Ishikawa (cell line): Measurements from ENCODE around the gene EXT2.

Experiments used
- CEBPB ChIP-seq: IDR thresholded peaks from 2 replicates; pipeline ENCODE4 v1.6.1; 2012
- CREB1 ChIP-seq: IDR thresholded peaks from 2 replicates; pipeline ENCODE4 v1.6.1; 2012; ENCODE audit warnings: low read depth
- EGR1 ChIP-seq: IDR thresholded peaks from 2 replicates; pipeline ENCODE4 v1.6.1; 2012
- EP300 ChIP-seq: IDR thresholded peaks from 2 replicates; pipeline ENCODE4 v1.6.1; 2012; ENCODE audit warnings: borderline replicate concordance
- FOXM1 ChIP-seq: IDR thresholded peaks from 2 replicates; pipeline ENCODE4 v1.6.1; 2012; ENCODE audit warnings: low read depth, borderline replicate concordance
- NFIC ChIP-seq: IDR thresholded peaks from 2 replicates; pipeline ENCODE4 v1.6.1; 2012
- RAD21 ChIP-seq: IDR thresholded peaks from 2 replicates; pipeline ENCODE4 v1.6.1; 2012; ENCODE audit warnings: low read depth
- TAF1 ChIP-seq: IDR thresholded peaks from 2 replicates; pipeline ENCODE4 v1.6.1; 2012; ENCODE audit warnings: low read depth, mild to moderate bottlenecking
- TCF12 ChIP-seq: IDR thresholded peaks from 2 replicates; pipeline ENCODE4 v1.6.1; 2012; ENCODE audit warnings: low read depth
- TEAD4 ChIP-seq: IDR thresholded peaks from 2 replicates; pipeline ENCODE4 v1.6.1; 2012
- YY1 ChIP-seq: IDR thresholded peaks from 2 replicates; pipeline ENCODE4 v1.6.1; 2012; ENCODE audit warnings: low read depth
- ZBTB7A ChIP-seq: IDR thresholded peaks from 2 replicates; pipeline ENCODE4 v1.6.1; 2012; ENCODE audit warnings: low read depth
- TF ChIP-seq, protein P1 (sequence below): IDR thresholded peaks from 2 replicates; pipeline ENCODE4 v1.6.1; 2012
- TF ChIP-seq, protein P2 (sequence below): IDR thresholded peaks from 2 replicates; pipeline ENCODE4 v1.6.1; 2012
- TF ChIP-seq, protein P3 (sequence below): IDR thresholded peaks from 2 replicates; pipeline ENCODE4 v1.6.1; 2012; ENCODE audit warnings: low read depth, mild to moderate bottlenecking

EXT2 gene

DNA sequence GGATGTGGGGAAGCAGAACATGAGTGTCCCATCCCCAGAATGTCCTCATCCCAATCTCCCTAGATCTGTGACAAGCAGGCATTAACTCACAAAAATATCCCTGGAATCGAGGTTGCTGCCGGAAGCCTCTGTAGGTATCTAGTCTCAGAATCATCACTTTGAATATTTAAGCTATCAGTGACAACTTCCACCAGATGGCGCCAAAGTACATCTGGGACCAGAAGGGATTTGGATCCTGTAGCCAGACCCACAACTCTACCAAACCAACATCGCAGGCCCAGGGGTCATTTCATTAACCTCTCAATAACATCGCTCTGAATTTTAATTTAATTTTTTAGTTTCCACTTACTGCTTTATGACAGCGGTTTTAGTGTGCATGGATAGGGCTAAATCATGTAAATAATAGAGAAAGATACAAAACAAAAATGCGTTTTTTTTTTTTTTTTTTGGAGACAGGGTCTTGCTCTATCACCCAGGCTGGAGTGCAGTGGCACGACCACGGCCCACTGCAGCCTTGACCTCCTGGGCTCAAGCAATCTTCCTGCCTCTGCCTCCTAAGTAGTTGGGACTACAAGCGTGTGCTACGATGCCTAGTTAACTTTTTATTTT is 1.1 kb upstream of the EXT2 start:
- TF ChIP-seq CEBPB (no peak), RAD21 (peak; percentile 62)

DNA sequence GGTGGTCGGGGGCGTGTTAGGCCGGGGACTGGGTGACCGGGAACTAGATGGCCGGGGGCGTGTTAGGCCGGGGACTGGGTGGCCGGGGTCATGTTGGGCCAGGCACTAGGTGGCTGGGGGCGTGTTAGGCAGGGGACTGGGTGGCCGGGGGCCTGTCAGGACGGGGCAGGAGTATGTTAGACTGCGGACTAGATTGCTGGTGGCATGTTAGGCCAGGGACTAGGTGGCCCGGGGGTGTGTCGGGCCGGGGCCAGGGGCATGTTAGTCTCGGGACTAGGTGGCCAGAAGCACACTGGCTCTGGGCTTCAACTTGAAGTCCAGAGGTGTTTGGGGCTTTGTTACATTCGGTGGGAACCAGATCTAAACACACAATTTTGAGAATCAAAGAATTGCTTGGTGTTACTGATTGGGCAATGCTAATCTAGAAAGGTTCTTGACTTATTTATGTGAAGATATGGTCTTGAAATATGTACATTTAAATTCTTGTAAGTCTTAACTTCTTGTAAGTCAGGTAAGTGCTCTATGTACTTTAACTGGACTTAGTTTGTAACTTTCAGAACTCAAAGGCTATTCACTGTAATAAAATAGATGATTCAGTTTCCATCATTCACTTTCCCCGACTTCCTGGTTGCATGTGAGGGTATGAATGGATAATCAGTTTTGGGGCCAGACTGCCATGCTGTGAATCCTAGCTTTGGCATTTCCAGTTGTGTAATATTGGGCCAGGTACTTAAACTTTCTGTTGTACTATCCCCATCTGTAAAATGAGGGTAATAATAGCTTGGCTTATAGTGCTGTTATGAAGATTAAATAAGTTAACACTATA is 1.1 kb downstream of the EXT2 start:
- TF ChIP-seq, protein P1, sequence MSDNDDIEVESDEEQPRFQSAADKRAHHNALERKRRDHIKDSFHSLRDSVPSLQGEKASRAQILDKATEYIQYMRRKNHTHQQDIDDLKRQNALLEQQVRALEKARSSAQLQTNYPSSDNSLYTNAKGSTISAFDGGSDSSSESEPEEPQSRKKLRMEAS, result no peak
- TF ChIP-seq ZBTB7A, result 0 out of 2 replicates have a peak, but pooled peaks have one; percentile 67

DNA sequence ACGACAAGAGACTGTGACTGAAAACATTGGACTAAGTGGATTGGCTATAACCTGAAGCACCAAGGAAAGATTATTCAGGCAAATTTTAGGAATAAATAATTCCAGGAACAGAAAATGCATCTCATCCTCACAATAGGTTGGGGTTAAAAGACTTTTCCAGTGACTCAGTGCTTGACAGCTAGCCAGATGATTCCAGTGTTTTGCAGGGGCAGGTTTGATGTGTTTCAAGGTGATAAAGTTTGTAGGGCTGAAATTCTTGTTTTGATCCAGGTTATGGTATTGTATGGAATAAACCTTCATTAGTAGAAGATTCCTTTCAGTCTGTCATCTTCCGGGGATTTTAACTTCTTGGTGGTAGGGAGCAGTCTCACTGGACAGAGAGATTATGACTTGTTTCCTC is 2.3 kb downstream of the EXT2 start:
- TF ChIP-seq TAF1, result no peak
- TF ChIP-seq FOXM1, result no peak
- TF ChIP-seq YY1, result no peak
- TF ChIP-seq RAD21, result no peak
- no peak for TF ChIP-seq TCF12
- TF ChIP-seq EP300, result no peak
- TF ChIP-seq, protein P1, result no peak
- no peak for TF ChIP-seq ZBTB7A
- no peak for TF ChIP-seq EGR1
- TF ChIP-seq, protein P2, sequence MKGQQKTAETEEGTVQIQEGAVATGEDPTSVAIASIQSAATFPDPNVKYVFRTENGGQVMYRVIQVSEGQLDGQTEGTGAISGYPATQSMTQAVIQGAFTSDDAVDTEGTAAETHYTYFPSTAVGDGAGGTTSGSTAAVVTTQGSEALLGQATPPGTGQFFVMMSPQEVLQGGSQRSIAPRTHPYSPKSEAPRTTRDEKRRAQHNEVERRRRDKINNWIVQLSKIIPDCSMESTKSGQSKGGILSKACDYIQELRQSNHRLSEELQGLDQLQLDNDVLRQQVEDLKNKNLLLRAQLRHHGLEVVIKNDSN, result no peak
- no peak for TF ChIP-seq CREB1
- TF ChIP-seq TEAD4, result no peak
- no peak for TF ChIP-seq CEBPB
- TF ChIP-seq NFIC, result no peak
- TF ChIP-seq, protein P3, sequence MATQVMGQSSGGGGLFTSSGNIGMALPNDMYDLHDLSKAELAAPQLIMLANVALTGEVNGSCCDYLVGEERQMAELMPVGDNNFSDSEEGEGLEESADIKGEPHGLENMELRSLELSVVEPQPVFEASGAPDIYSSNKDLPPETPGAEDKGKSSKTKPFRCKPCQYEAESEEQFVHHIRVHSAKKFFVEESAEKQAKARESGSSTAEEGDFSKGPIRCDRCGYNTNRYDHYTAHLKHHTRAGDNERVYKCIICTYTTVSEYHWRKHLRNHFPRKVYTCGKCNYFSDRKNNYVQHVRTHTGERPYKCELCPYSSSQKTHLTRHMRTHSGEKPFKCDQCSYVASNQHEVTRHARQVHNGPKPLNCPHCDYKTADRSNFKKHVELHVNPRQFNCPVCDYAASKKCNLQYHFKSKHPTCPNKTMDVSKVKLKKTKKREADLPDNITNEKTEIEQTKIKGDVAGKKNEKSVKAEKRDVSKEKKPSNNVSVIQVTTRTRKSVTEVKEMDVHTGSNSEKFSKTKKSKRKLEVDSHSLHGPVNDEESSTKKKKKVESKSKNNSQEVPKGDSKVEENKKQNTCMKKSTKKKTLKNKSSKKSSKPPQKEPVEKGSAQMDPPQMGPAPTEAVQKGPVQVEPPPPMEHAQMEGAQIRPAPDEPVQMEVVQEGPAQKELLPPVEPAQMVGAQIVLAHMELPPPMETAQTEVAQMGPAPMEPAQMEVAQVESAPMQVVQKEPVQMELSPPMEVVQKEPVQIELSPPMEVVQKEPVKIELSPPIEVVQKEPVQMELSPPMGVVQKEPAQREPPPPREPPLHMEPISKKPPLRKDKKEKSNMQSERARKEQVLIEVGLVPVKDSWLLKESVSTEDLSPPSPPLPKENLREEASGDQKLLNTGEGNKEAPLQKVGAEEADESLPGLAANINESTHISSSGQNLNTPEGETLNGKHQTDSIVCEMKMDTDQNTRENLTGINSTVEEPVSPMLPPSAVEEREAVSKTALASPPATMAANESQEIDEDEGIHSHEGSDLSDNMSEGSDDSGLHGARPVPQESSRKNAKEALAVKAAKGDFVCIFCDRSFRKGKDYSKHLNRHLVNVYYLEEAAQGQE, result no peak

DNA sequence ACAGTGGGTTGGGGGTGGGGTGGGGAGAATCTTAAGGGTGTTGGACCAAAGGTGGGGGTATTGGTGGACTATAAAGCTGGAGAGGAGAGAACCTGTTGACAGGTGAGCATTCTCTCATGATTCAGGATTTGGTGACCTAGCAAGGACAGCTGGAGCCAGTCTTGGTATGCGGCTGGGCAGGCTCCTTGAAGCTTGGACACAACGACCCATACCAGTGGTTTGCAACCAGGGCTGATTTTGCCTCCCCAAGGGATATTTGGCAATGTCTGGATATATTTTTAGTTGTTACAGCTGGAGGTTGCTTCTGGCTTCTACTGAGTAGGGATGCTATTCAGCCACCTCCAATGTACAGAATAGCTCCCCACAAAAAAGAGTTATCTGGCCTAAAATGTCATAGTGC is 5.6 kb downstream of the EXT2 start:
- TF ChIP-seq RAD21 (no peak), EGR1 (no peak), TAF1 (no peak), TEAD4 (no peak), EP300 (no peak), CREB1 (no peak), CEBPB (no peak), FOXM1 (no peak), NFIC (no peak), TCF12 (no peak), YY1 (no peak), ZBTB7A (no peak)
- TF ChIP-seq, protein P3, result no peak
- TF ChIP-seq, protein P2, result no peak
- TF ChIP-seq, protein P1, result no peak

DNA sequence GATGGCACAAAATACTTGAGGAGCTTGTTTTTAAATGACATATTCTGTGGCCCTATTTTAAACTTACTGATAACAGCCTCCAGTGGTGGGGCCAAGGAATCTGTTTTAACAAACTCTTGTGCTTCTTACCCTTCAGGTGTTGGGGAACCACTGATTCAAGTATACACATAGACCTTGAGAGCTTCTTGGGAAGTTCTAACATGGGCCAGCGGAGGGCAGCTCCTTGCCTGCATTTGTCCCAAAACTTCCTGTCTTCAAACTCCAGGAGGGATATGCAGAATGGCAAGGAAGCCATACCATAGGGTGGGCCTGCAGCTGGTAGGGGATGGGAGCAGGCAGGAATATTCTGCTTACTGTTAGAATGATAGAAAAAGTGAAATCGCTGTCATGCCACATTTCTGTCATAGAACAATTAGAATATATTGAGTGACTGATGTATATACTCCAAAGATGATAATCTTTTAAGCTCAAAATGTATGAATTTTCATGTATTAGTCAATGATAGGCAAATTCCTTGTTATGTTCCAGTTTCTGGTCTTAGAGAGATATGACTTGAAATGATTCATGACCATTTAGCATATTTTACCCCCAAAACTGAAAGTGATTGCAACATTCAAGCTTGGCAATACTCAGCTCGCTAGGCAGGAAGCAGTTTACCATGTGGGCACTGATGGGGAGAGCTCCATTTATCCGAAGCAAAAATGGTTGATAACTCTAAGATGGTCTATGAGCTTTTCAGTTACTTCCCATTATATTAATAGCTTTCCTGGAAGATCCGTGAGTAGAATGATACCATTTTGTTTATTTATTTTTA is 9.2 kb downstream of the EXT2 start:
- TF ChIP-seq YY1, result no peak
- TF ChIP-seq FOXM1, result no peak
- no peak for TF ChIP-seq ZBTB7A
- TF ChIP-seq TEAD4, result no peak
- TF ChIP-seq CREB1, result no peak
- TF ChIP-seq, protein P2, result no peak
- TF ChIP-seq EGR1, result no peak
- no peak for TF ChIP-seq EP300
- TF ChIP-seq TCF12, result no peak
- TF ChIP-seq TAF1, result no peak
- TF ChIP-seq, protein P3, result no peak
- TF ChIP-seq RAD21, result no peak
- TF ChIP-seq CEBPB, result no peak
- TF ChIP-seq, protein P1, result no peak
- no peak for TF ChIP-seq NFIC
